ENCODE measurements around the gene MED27.
"Not testable (repeated sequence)": the region's sequence is repeated elsewhere in the genome, so short reads cannot be mapped to it uniquely, and the experiment has no call there.

MED27 gene

GRCh38 chr9:132015866-132016265 is 63.8 kb downstream of the MED27 start:
- no peak for DNase-seq (ENCODE audit: low read depth)

- DNase-seq (ENCODE audit: low read depth) = no peak
Measured at GRCh38 chr9:132014218-132014805, 65.4 kb downstream of the MED27 start.

- DNase-seq (ENCODE audit: low read depth) = no peak
Measured at GRCh38 chr9:132012704-132013357, 66.8 kb downstream of the MED27 start.

- DNase-seq (ENCODE audit: low read depth) = no peak
Measured at GRCh38 chr9:132011896-132012295, 67.8 kb downstream of the MED27 start.

GRCh38 chr9:132011309-132011708 is 68.4 kb downstream of the MED27 start:
- no peak for DNase-seq (ENCODE audit: low read depth)

- not testable (repeated sequence) for DNase-seq (ENCODE audit: low read depth)
Measured at GRCh38 chr9:132010201-132010600, 69.5 kb downstream of the MED27 start.

- no peak for DNase-seq (ENCODE audit: low read depth)
Measured at GRCh38 chr9:132008855-132009812, 70.5 kb downstream of the MED27 start.

- DNase-seq (ENCODE audit: low read depth) = no peak
Measured at GRCh38 chr9:132008184-132008803, 71.4 kb downstream of the MED27 start.

- DNase-seq (ENCODE audit: low read depth) = no peak
Measured at GRCh38 chr9:132007371-132008025, 72.2 kb downstream of the MED27 start.

- no peak for DNase-seq (ENCODE audit: low read depth)
Measured at GRCh38 chr9:132006677-132007370, 72.8 kb downstream of the MED27 start.

GRCh38 chr9:132005899-132006298 is 73.8 kb downstream of the MED27 start:
- DNase-seq (ENCODE audit: low read depth) = no peak

- DNase-seq (ENCODE audit: low read depth) = no peak
Measured at GRCh38 chr9:132004323-132004722, 75.3 kb downstream of the MED27 start.

GRCh38 chr9:132003896-132004295 is 75.8 kb downstream of the MED27 start:
- no peak for DNase-seq (ENCODE audit: low read depth)

GRCh38 chr9:132003319-132003704 is 76.4 kb downstream of the MED27 start:
- no peak for DNase-seq (ENCODE audit: low read depth)

GRCh38 chr9:132002643-132003318 is 76.9 kb downstream of the MED27 start:
- DNase-seq (ENCODE audit: low read depth) = no peak

GRCh38 chr9:132001567-132001966 is 78.1 kb downstream of the MED27 start:
- DNase-seq (ENCODE audit: low read depth) = no peak

GRCh38 chr9:132000659-132001058 is 79.0 kb downstream of the MED27 start:
- DNase-seq (ENCODE audit: low read depth) = no peak

GRCh38 chr9:131999692-132000551 is 79.7 kb downstream of the MED27 start:
- DNase-seq (ENCODE audit: low read depth) = no peak

- DNase-seq (ENCODE audit: low read depth) = no peak
Measured at GRCh38 chr9:131997779-131998178, 81.9 kb downstream of the MED27 start.

- DNase-seq (ENCODE audit: low read depth) = no peak
Measured at GRCh38 chr9:131997076-131997475, 82.6 kb downstream of the MED27 start.
